ENCODE data around the gene C4orf46. TPM values are rescaled to one million over a fixed set of nuclear protein-coding genes. Genes with fewer than 3 reads are reported as not detected.
"Not testable (repeated sequence)": the region's sequence is repeated elsewhere in the genome, so short reads cannot be mapped to it uniquely, and the experiment has no call there.

C4orf46 gene
- polyA plus RNA-seq (ENCODE audit: insufficient read length in 4 of 4), result 10 to 100 TPM; 18.1 to 21.6 (median 20.6) TPM

- DNase-seq (ENCODE audit: low read depth in 4 of 4, low spot score in 2 of 4), result peak in 1 of 4 donors; percentile 20
Measured at GRCh38 chr4:158671665-158671914, at the start of gene C4orf46. TSS of gene C4orf46 (minus strand) at chr4:158671887. CDS start at chr4:158671801, 86 bp downstream.

- no peak for DNase-seq (ENCODE audit: low read depth in 4 of 4, low spot score in 2 of 4)
Measured at GRCh38 chr4:158715802-158716201, 44.1 kb upstream of the C4orf46 start.

GRCh38 chr4:158714937-158715336 is 43.2 kb upstream of the C4orf46 start:
- DNase-seq (ENCODE audit: low read depth in 4 of 4, low spot score in 2 of 4), result no peak

- not testable (repeated sequence) for DNase-seq (ENCODE audit: low read depth in 4 of 4, low spot score in 2 of 4)
Measured at GRCh38 chr4:158712622-158713021, 40.9 kb upstream of the C4orf46 start.

GRCh38 chr4:158710814-158711213 is 39.1 kb upstream of the C4orf46 start:
- DNase-seq (ENCODE audit: low read depth in 4 of 4, low spot score in 2 of 4), result no peak

GRCh38 chr4:158704274-158704673 is 32.6 kb upstream of the C4orf46 start:
- DNase-seq (ENCODE audit: low read depth in 4 of 4, low spot score in 2 of 4), result no peak

- no peak for DNase-seq (ENCODE audit: low read depth in 4 of 4, low spot score in 2 of 4)
Measured at GRCh38 chr4:158688813-158689212, 17.1 kb upstream of the C4orf46 start.

- DNase-seq (ENCODE audit: low read depth in 4 of 4, low spot score in 2 of 4), result no peak
Measured at GRCh38 chr4:158682066-158682465, 10.4 kb upstream of the C4orf46 start.

GRCh38 chr4:158681629-158682028 is 9.9 kb upstream of the C4orf46 start:
- no peak for DNase-seq (ENCODE audit: low read depth in 4 of 4, low spot score in 2 of 4)

GRCh38 chr4:158678767-158679166 is 7.1 kb upstream of the C4orf46 start:
- DNase-seq (ENCODE audit: low read depth in 4 of 4, low spot score in 2 of 4), result no peak

GRCh38 chr4:158676076-158676475 is 4.4 kb upstream of the C4orf46 start:
- no peak for DNase-seq (ENCODE audit: low read depth in 4 of 4, low spot score in 2 of 4)

GRCh38 chr4:158673633-158674032 is 1.9 kb upstream of the C4orf46 start:
- DNase-seq (ENCODE audit: low read depth in 4 of 4, low spot score in 2 of 4), result no peak

- peak; percentile 94 to 99 (median 98) for DNase-seq (ENCODE audit: low read depth in 4 of 4, low spot score in 2 of 4)
Measured at GRCh38 chr4:158671915-158672806, 474 bp upstream of the C4orf46 start, which contains the start of gene ETFDH. TSS of gene ETFDH (plus strand) at chr4:158672296. CDS start at chr4:158672457, 161 bp downstream.

- peak; percentile 60 to 70 (median 64) for DNase-seq (ENCODE audit: low read depth in 4 of 4, low spot score in 2 of 4)
Measured at GRCh38 chr4:158670975-158671664, 567 bp downstream of the C4orf46 start.

GRCh38 chr4:158669310-158669709 is 2.4 kb downstream of the C4orf46 start:
- no peak for DNase-seq (ENCODE audit: low read depth in 4 of 4, low spot score in 2 of 4)

- no peak for DNase-seq (ENCODE audit: low read depth in 4 of 4, low spot score in 2 of 4)
Measured at GRCh38 chr4:158667651-158668198, 4.0 kb downstream of the C4orf46 start.

- no peak for DNase-seq (ENCODE audit: low read depth in 4 of 4, low spot score in 2 of 4)
Measured at GRCh38 chr4:158666892-158667291, 4.8 kb downstream of the C4orf46 start.

- no peak for DNase-seq (ENCODE audit: low read depth in 4 of 4, low spot score in 2 of 4)
Measured at GRCh38 chr4:158664806-158665205, 6.9 kb downstream of the C4orf46 start.

GRCh38 chr4:158663707-158664625 is 7.7 kb downstream of the C4orf46 start:
- DNase-seq (ENCODE audit: low read depth in 4 of 4, low spot score in 2 of 4), result not testable (repeated sequence)

- not testable (repeated sequence) for DNase-seq (ENCODE audit: low read depth in 4 of 4, low spot score in 2 of 4)
Measured at GRCh38 chr4:158663255-158663654, 8.4 kb downstream of the C4orf46 start.
